GM12878 (cell line): ENCODE results near the gene LEFTY1. TPM values are rescaled to one million over a fixed set of nuclear protein-coding genes. Genes with fewer than 3 reads are reported as not detected.

Experiments used
- ATAC-seq: fragments of 200-7000 bp; cut with Tn5 transposase; 3 replicates; pipeline ENCODE4 v1.9.1; 2020; ENCODE audit warnings: mild to moderate bottlenecking, moderate library complexity
- BruUV-seq: library from RNA; stranded (reverse); fragments of 400-500 nt; replicated peaks from 2 replicates; lab custom pipeline; 2021; lab: Mats Ljungman, UMichigan
- CTCF ChIA-PET: fragments of 300-600 bp; sonication (Branson Sonifier 250); formaldehyde crosslinking; extraction: SDS; loops from one replicate; lab custom pipeline; 2021; ENCODE audit warnings: inconsistent platforms; lab: Yijun Ruan, JAX
- POLR2A ChIA-PET: fragments of 350-600 bp; formaldehyde crosslinking; extraction: SDS; loops from one replicate; lab custom pipeline; 2021; ENCODE audit warnings: inconsistent platforms; lab: Charles Lee
- RAD21 ChIA-PET: fragments of 300-600 bp; sonication (Branson Sonifier 250); formaldehyde crosslinking; loops from one replicate; lab custom pipeline; 2023; ENCODE audit warnings: antibody characterized with exemption; ENCODE audit not compliant: unreplicated experiment; lab: Charles Lee
- SMC1A ChIA-PET: fragments of 300-600 bp; sonication (Branson Sonifier 250); formaldehyde crosslinking; loops from one replicate; lab custom pipeline; 2023; ENCODE audit not compliant: unreplicated experiment, uncharacterized antibody; lab: Charles Lee
- DNase-seq: peaks from one replicate; pipeline ENCODE4 v3.0.0-alpha.2; 2011; ENCODE audit warnings: low read depth, low spot score
- FAIRE-seq: peaks from 3 replicates; lab custom pipeline; 2011; peaks lifted over from hg19 to GRCh38; lab: Jason Lieb, UNC
- H2AFZ ChIP-seq: 2 replicates; pipeline ENCODE4 v1.6.0; 2011; ENCODE audit warnings: low read depth, low read length, control low read depth; ENCODE audit not compliant: control insufficient read depth
- H3K27ac ChIP-seq: 2 replicates; pipeline ENCODE4 v1.5.1; 2011; ENCODE audit warnings: control low read depth; ENCODE audit not compliant: control insufficient read depth, insufficient read depth
- H3K27me3 ChIP-seq, 2 experiments: replicated peaks in 1 of 2; 2 replicates each; pipeline versions ENCODE4 v1.6.0 to v1.6.1; 2011; ENCODE audit warnings: low read length in 1 of 2; ENCODE audit not compliant: control insufficient read depth in 2 of 2, insufficient read depth in 2 of 2
- H3K36me3 ChIP-seq, 2 experiments: 2 replicates each; pipeline ENCODE4 v1.5.1; 2011; ENCODE audit warnings: low read length in 1 of 2; ENCODE audit not compliant: control insufficient read depth in 2 of 2, insufficient read depth in 2 of 2
- H3K4me1 ChIP-seq: 2 replicates; pipeline ENCODE4 v1.6.1; 2011; ENCODE audit warnings: mild to moderate bottlenecking, low read length, moderate library complexity, mixed read lengths; ENCODE audit not compliant: control insufficient read depth, insufficient read depth
- H3K4me2 ChIP-seq: 2 replicates; pipeline ENCODE4 v1.6.0; 2011; ENCODE audit warnings: control low read depth; ENCODE audit not compliant: control insufficient read depth, insufficient read depth
- H3K4me3 ChIP-seq: fragments of 200-600 bp; sonication (generic); 2 replicates; pipeline ENCODE4 v1.5.1; 2016
- H3K79me2 ChIP-seq: 2 replicates; pipeline ENCODE4 v1.6.0; 2011; ENCODE audit warnings: low read length; ENCODE audit not compliant: control insufficient read depth, insufficient read depth
- H3K9ac ChIP-seq: 2 replicates; pipeline ENCODE4 v1.8.0; 2011; ENCODE audit warnings: low read length, control low read depth, mixed read lengths; ENCODE audit not compliant: control insufficient read depth, insufficient read depth
- H3K9me3 ChIP-seq: replicated peaks from 3 replicates; pipeline ENCODE4 v1.5.1; 2011; ENCODE audit warnings: mild to moderate bottlenecking, low read length; ENCODE audit not compliant: control insufficient read depth, insufficient read depth
- H4K20me1 ChIP-seq: 2 replicates; pipeline ENCODE4 v1.6.0; 2011; ENCODE audit not compliant: control insufficient read depth, insufficient read depth
- CEBPB ChIP-seq, 2 experiments: fragments of 150-350 bp in 1 of 2; IDR thresholded peaks; 2 replicates each; pipeline ENCODE4 v1.6.1; 2012 to 2014; ENCODE audit warnings: low read depth in 2 of 2, low read length in 2 of 2, borderline replicate concordance in 1 of 2, inconsistent platforms in 1 of 2
- E2F4 ChIP-seq: IDR thresholded peaks from 2 replicates; pipeline ENCODE4 v1.6.1; 2012; ENCODE audit warnings: low read depth, low read length, improper control_type of control experiment
- EED ChIP-seq: sonication (generic); IDR thresholded peaks from 2 replicates; pipeline ENCODE4 v1.6.1; 2016; ENCODE audit warnings: antibody characterized with exemption, low read depth
- IKZF2 ChIP-seq, 2 experiments: fragments of 450-650 bp; IDR thresholded peaks; 2 replicates each; pipeline ENCODE4 v1.6.1; 2017; ENCODE audit warnings: mild to moderate bottlenecking in 2 of 2, moderate library complexity in 2 of 2
- KAT2A ChIP-seq: conservative IDR thresholded peaks from 2 replicates; pipeline ENCODE4 v1.6.1; 2011; ENCODE audit warnings: low read depth, low read length; ENCODE audit not compliant: control insufficient read depth
- MEF2A ChIP-seq: IDR thresholded peaks from 2 replicates; pipeline ENCODE4 v1.6.1; 2011; ENCODE audit warnings: low read depth, mild to moderate bottlenecking, low read length, moderate library complexity; ENCODE audit not compliant: insufficient read depth
- MXI1 ChIP-seq: fragments of 150-350 bp; IDR thresholded peaks from 2 replicates; pipeline ENCODE4 v1.6.1; 2011; ENCODE audit warnings: low read depth, mild to moderate bottlenecking, inconsistent platforms, low read length, improper control_type of control experiment
- NBN ChIP-seq: fragments of 450-650 bp; IDR thresholded peaks from 2 replicates; pipeline ENCODE4 v1.6.1; 2016
- NFYA ChIP-seq: IDR thresholded peaks from 2 replicates; pipeline ENCODE4 v1.6.1; 2011; ENCODE audit warnings: low read depth, mild to moderate bottlenecking, low read length, improper control_type of control experiment, borderline replicate concordance
- NR2C1 ChIP-seq: fragments of 450-650 bp; IDR thresholded peaks from 2 replicates; pipeline ENCODE4 v1.6.1; 2017; ENCODE audit warnings: antibody characterized with exemption, mild to moderate bottlenecking, moderate library complexity
- NRF1 ChIP-seq: conservative IDR thresholded peaks from 2 replicates; pipeline ENCODE4 v1.6.1; 2011; ENCODE audit warnings: mild to moderate bottlenecking, low read depth, low read length, improper control_type of control experiment
- PAX8 ChIP-seq: fragments of 450-650 bp; IDR thresholded peaks from 2 replicates; pipeline ENCODE4 v1.6.1; 2017; ENCODE audit warnings: mild to moderate bottlenecking, moderate library complexity
- RBBP5 ChIP-seq: fragments of 200-600 bp; sonication (generic); conservative IDR thresholded peaks from 2 replicates; pipeline ENCODE4 v1.6.1; 2016
- SIN3A ChIP-seq: IDR thresholded peaks from 2 replicates; pipeline ENCODE4 v1.6.1; 2012; ENCODE audit warnings: low read depth, low read length, improper control_type of control experiment
- SMAD1 ChIP-seq: fragments of 450-650 bp; IDR thresholded peaks from 2 replicates; pipeline ENCODE4 v1.6.1; 2018; ENCODE audit warnings: mild to moderate bottlenecking, low read depth; ENCODE audit not compliant: partially characterized antibody
- STAT3 ChIP-seq: IDR thresholded peaks from 2 replicates; pipeline ENCODE4 v1.6.1; 2011; ENCODE audit warnings: low read depth, low read length, improper control_type of control experiment
- WRNIP1 ChIP-seq: IDR thresholded peaks from 2 replicates; pipeline ENCODE4 v1.6.1; 2011; ENCODE audit warnings: low read depth, low read length, improper control_type of control experiment, borderline replicate concordance
- ZSCAN29 ChIP-seq: fragments of 450-650 bp; IDR thresholded peaks from 2 replicates; pipeline ENCODE4 v1.6.1; 2017; ENCODE audit warnings: mild to moderate bottlenecking, moderate library complexity
- WGBS: methylation state at CpG from one replicate; pipeline ENCODE4 v1.1.6; 2016; ENCODE audit warnings: low lambda C conversion rate; ENCODE audit not compliant: insufficient replicate concordance, insufficient coverage; ENCODE audit errors: missing lambda C conversion rate; 5-methylcytosine and 5-hydroxymethylcytosine counted together
- in situ Hi-C: fragments of 300-500 bp; cut with MboI; formaldehyde crosslinking; loops from 9 replicates; pipeline ENCODE4 v1.14.3; 2018; ENCODE audit warnings: mixed read lengths
- intact Hi-C: fragments of 100-400 bp; cut with micrococcal nuclease; formaldehyde crosslinking; loops from one replicate; pipeline ENCODE4 v1.14.2; 2022; ENCODE audit not compliant: unreplicated experiment
- polyA plus RNA-seq, 11 experiments: library from polyadenylated mRNA; depleted of rRNA in 4 of 11; unstranded in 6 of 11; stranded (reverse) in 5 of 11; fragments of >200 nt; fragmentation: Nextera tagmentation in 4 of 11; fragmentation: Illumina TruSeq in 1 of 11; extraction: Ambion mirVana in 4 of 11; extraction: Trizol in 1 of 11; gene quantifications; 1 replicate in 1 of 11; 2 replicates in 10 of 11; pipeline versions ENCODE4 v1.2.1 to v1.2.3, GENCODE V29; 2011 to 2016; ENCODE audit warnings: inconsistent platforms in 2 of 11, missing spikeins in 2 of 11, low read depth in 1 of 11
- total RNA-seq, 4 experiments: library from RNA; depleted of rRNA in 3 of 4; stranded (reverse); fragments of >200 nt in 3 of 4; fragmentation: Illumina TruSeq in 1 of 4; extraction: Trizol in 1 of 4; gene quantifications; 2 replicates each; pipeline versions ENCODE4 v1.2.1 to v1.2.3, GENCODE V29; 2013 to 2021
- TF ChIP-seq, protein P1 (sequence below): fragments of 150-350 bp; IDR thresholded peaks from 2 replicates; pipeline ENCODE4 v1.6.1; 2014; ENCODE audit warnings: mild to moderate bottlenecking, low read depth, low read length
- TF ChIP-seq, protein P2 (sequence below): fragments of 450-650 bp; IDR thresholded peaks from 2 replicates; pipeline ENCODE4 v1.6.1; 2016; ENCODE audit warnings: mild to moderate bottlenecking

Gene LEFTY1
- total and polyA plus RNA-seq, 10 of the 15 experiments (the other 5 are each of a cell fraction or from before 2014, with no cell fraction given): 0.06 TPM; not detected in 8

DNA sequence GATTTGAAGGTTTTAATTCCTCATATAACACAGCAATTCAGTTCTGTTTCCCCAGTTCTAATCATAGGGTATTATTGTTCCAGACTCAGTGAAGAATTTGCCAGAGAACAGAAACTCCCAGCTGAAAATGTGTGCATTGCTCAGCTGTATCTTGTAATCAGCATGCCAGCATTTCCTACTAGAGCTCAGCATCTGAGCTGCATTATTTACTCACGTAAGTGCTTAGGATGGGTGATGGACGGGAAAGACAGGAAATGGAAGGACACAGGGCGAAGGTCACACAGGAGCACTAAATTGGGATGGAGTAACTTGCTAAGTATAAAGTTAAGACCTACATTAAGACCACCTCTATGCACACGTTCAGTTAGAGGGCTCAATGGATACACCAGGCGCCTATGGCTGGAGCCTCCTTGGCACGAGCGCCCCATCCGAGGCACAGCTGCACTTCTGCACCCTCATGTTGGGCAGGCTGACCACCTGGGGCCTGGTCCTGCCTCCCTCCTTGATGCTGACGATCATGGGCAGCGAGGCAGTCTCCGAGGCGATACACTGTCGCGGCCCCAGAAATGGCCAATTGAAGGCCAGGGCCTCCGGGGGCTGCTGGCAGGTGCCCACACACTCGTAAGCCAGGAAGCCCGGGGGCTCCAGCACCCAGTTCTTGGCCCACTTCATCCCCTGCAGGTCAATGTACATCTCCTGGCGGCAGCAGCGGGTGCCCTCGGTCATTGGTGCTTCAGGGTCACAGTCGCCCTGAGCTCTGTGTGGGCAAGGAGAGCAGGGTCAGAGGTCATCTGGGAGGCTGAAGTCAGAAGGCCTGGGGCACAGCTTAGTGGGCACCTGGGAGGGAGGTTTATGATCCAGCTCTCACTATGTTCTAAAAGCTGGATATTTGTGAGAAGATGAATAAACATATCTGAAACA, 48.4 kb upstream of the LEFTY1 start (continued):
- TF ChIP-seq E2F4 (no peak), SMAD1 (no peak), NR2C1 (no peak), SIN3A (no peak)

GRCh38 chr1:225936523-225936922, 47.6 kb upstream of the LEFTY1 start:
- ChIA-PET SMC1A (interaction anchor here (1.2 kb wide), 1 partner anchor 9 kb away, joined by 3 read pairs; no protein-coding TSS in a partner anchor), RAD21 (interaction anchor here (0.6 kb wide), 1 partner anchor 803 kb away, joined by 3 read pairs; no protein-coding TSS in a partner anchor), CTCF (interaction anchor here (1.9 kb wide), 1 partner anchor 26 kb away, joined by 8 read pairs; no protein-coding TSS in a partner anchor), POLR2A (no interaction called here)
- intact Hi-C loops: no loop called here
- Histone ChIP-seq H2AFZ (no peak overlapping the region), H3K27ac (no peak overlapping the region), H3K9ac (no peak overlapping the region), H3K79me2 (no peaks in the 10 kb centered on the region), H3K27me3 (no peaks in the 10 kb centered on the region), H4K20me1 (no peaks in the 10 kb centered on the region), H3K9me3 (no peaks in the 10 kb centered on the region), H3K4me2 (no peak overlapping the region), H3K4me3 (no peak overlapping the region), H3K36me3 (no peaks in the 10 kb centered on the region), H3K4me1 (peaks cover under 1% of the 10 kb centered on the region)
- WGBS: 28% methylated on average over 3 of the region's 3 CpGs
- FAIRE-seq (no peak), ATAC-seq (no peak), DNase-seq (no peak)
- no TSS peak for BruUV-seq
- in situ Hi-C loops: no loop called here
- TF ChIP-seq KAT2A (no peak), NFYA (no peak), NBN (no peak), MEF2A (no peak), WRNIP1 (no peak), STAT3 (no peak), PAX8 (no peak), EED (no peak), RBBP5 (no peak), CEBPB (IDR thresholded peaks at IDR 0.05; ENCODE audit: borderline replicate concordance in 1 of 2, low read depth in 2 of 2, low read length in 2 of 2) (no peak), NRF1 (no peak), NR2C1 (no peak), MXI1 (no peak), ZSCAN29 (no peak), IKZF2 (IDR thresholded peaks at IDR 0.05) (no peak)
- TF ChIP-seq, protein P1, sequence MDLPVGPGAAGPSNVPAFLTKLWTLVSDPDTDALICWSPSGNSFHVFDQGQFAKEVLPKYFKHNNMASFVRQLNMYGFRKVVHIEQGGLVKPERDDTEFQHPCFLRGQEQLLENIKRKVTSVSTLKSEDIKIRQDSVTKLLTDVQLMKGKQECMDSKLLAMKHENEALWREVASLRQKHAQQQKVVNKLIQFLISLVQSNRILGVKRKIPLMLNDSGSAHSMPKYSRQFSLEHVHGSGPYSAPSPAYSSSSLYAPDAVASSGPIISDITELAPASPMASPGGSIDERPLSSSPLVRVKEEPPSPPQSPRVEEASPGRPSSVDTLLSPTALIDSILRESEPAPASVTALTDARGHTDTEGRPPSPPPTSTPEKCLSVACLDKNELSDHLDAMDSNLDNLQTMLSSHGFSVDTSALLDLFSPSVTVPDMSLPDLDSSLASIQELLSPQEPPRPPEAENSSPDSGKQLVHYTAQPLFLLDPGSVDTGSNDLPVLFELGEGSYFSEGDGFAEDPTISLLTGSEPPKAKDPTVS: no peak
- TF ChIP-seq, protein P2, sequence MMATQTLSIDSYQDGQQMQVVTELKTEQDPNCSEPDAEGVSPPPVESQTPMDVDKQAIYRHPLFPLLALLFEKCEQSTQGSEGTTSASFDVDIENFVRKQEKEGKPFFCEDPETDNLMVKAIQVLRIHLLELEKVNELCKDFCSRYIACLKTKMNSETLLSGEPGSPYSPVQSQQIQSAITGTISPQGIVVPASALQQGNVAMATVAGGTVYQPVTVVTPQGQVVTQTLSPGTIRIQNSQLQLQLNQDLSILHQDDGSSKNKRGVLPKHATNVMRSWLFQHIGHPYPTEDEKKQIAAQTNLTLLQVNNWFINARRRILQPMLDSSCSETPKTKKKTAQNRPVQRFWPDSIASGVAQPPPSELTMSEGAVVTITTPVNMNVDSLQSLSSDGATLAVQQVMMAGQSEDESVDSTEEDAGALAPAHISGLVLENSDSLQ: no peak
